Psoas muscle (tissue), 8 donors: ENCODE measurements around the gene WASF2. TPM values are rescaled to one million over a fixed set of nuclear protein-coding genes. Genes with fewer than 3 reads are reported as not detected.

Source experiments
- ATAC-seq, 4 donors: fragments of 200-7000 bp; cut with Tn5 transposase; one replicate each; pipeline ENCODE4 v1.9.1; 2020; ENCODE audit warnings: moderate library complexity in 3 of 4, mild to moderate bottlenecking in 2 of 4
- DNase-seq, 2 donors: peaks; one replicate each; pipeline ENCODE4 v3.0.0-alpha.2; 2020
- H3K27ac ChIP-seq: fragments of 200-600 bp; one replicate; pipeline ENCODE4 v1.8.0; 2022
- H3K27me3 ChIP-seq, 3 donors: fragments of 200-600 bp in 1 of 3; one replicate each; pipeline versions ENCODE4 v1.6.1 to v1.8.0; 2013 to 2022; ENCODE audit warnings: low read length in 2 of 3, mild to moderate bottlenecking in 2 of 3, moderate library complexity in 1 of 3; ENCODE audit not compliant: insufficient read depth in 3 of 3
- H3K36me3 ChIP-seq, 2 donors: fragments of 200-600 bp in 1 of 2; one replicate each; pipeline versions ENCODE4 v1.6.1 to v1.8.0; 2013 to 2022; ENCODE audit warnings: low read depth in 1 of 2, mild to moderate bottlenecking in 1 of 2, moderate library complexity in 1 of 2; ENCODE audit not compliant: insufficient read depth in 1 of 2
- H3K4me1 ChIP-seq: fragments of 200-600 bp; one replicate; pipeline ENCODE4 v1.8.0; 2022
- H3K4me3 ChIP-seq: fragments of 200-600 bp; one replicate; pipeline ENCODE4 v1.8.0; 2022; ENCODE audit warnings: mild to moderate bottlenecking
- H3K9me3 ChIP-seq: fragments of 200-600 bp; one replicate; pipeline ENCODE4 v1.8.0; 2022
- WGBS, 3 donors: extraction: QIAGEN DNeasy Blood & Tissue Kit; methylation state at CpG; one replicate each; pipeline versions ENCODE4 v1.1.6 to v1.1.7; 2013; 5-methylcytosine and 5-hydroxymethylcytosine counted together
- intact Hi-C, 2 donors: fragments of 100-400 bp; cut with DNase I; formaldehyde crosslinking; loops; one replicate each; pipeline versions ENCODE4 v1.11.0 to v1.14.2; 2022
- polyA plus RNA-seq, 3 donors: library from polyadenylated mRNA; stranded (reverse); fragments of 200-250 nt; gene quantifications; one replicate each; pipeline ENCODE4 v1.2.3, GENCODE V29; 2013
- total RNA-seq, 4 donors: library from RNA; stranded (reverse); fragmentation: NEBNext Ultra II Directional in 2 of 4; extraction: Animal tissue kit (Norgen Biotek cat#: 25700) in 2 of 4; gene quantifications; one replicate each; pipeline versions ENCODE4 v1.2.1 to v1.2.4, GENCODE V29; 2021 to 2023
- TF ChIP-seq, protein P1 (sequence below): fragments of 200-600 bp; IDR thresholded peaks from one replicate; pipeline ENCODE4 v1.8.0; 2022; ENCODE audit warnings: antibody characterized with exemption
- donor health status: healthy with polysubstance abuse.
- donor health status: DM: no; HTN: no; CAD: no; lungs with moderate emphysema.
- donor health status: Bipolar disorder and iron deficiency.
- donor health status: healthy.
- donor health status: DM: yes; HTN: yes; CAD: no.
- donor health status: DM: no; HTN: no; CAD: no.
- donor health status: DM: no; HTN: no; CAD: no.
- donor health status: DM: yes; HTN: yes; CAD: no.

Gene WASF2
- total and polyA plus RNA-seq, 7 donors, result 7.9 to 40.6 (median 29.4) TPM

DNA sequence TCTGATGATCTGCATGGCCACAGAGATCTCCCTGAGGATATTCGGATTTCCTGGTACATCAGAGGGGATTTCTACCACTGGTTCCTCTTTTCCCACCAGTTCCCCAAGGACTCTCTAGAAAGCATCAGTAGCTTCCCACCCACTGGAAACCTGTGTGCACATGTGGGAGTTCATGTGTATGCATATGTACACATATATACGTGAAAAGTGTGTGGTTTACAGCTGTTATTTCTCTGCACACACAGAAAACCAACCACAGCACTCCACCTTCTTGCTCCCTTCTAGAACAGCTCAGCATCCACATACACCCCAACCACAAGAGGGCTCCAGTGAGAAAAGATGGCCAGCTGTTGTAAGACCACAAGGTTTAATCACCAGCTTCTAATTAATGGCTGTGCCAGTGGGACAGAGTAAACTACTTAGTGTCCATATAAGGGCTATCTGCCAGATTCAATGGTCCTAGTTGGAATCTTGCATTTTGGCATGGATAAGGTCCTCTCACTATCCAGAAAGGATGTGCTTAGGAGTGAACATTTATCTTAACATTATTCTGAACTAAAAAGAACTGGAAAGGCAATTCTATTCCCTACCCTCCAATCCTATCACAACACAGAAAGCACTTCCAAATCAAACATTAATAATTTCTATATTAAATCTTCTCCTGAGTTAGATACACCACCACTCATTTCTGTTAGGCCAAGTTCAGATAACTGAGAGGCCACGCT, 73.4 kb downstream of the WASF2 start:
- H3K27me3 ChIP-seq, result no peaks in the 10 kb centered on the region
- H3K4me3 ChIP-seq, result no peak overlapping the region
- peak overlapping the region; percentile 88 for H3K27ac ChIP-seq
- whole genome bisulfite sequencing, 3 donors, result 65 to 86% (median 80%) methylated on average over 3 of the region's 3 CpGs
- DNase-seq, result no peak
- peaks cover 52% of the 10 kb centered on the region for H3K4me1 ChIP-seq
- TF ChIP-seq, protein P1, sequence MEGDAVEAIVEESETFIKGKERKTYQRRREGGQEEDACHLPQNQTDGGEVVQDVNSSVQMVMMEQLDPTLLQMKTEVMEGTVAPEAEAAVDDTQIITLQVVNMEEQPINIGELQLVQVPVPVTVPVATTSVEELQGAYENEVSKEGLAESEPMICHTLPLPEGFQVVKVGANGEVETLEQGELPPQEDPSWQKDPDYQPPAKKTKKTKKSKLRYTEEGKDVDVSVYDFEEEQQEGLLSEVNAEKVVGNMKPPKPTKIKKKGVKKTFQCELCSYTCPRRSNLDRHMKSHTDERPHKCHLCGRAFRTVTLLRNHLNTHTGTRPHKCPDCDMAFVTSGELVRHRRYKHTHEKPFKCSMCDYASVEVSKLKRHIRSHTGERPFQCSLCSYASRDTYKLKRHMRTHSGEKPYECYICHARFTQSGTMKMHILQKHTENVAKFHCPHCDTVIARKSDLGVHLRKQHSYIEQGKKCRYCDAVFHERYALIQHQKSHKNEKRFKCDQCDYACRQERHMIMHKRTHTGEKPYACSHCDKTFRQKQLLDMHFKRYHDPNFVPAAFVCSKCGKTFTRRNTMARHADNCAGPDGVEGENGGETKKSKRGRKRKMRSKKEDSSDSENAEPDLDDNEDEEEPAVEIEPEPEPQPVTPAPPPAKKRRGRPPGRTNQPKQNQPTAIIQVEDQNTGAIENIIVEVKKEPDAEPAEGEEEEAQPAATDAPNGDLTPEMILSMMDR, result peak; percentile 69
- H3K36me3 ChIP-seq, result peaks cover 30 to 75% of the 10 kb centered on the region in 2 donors
- intact Hi-C loops, result loop anchor here (1.0 to 5.0 kb wide), 2 partner anchors 72 to 191 kb away; no protein-coding TSS in a partner anchor
- peak; percentile 53 to 63 (median 56) for ATAC-seq
- no peaks in the 10 kb centered on the region for H3K9me3 ChIP-seq

DNA sequence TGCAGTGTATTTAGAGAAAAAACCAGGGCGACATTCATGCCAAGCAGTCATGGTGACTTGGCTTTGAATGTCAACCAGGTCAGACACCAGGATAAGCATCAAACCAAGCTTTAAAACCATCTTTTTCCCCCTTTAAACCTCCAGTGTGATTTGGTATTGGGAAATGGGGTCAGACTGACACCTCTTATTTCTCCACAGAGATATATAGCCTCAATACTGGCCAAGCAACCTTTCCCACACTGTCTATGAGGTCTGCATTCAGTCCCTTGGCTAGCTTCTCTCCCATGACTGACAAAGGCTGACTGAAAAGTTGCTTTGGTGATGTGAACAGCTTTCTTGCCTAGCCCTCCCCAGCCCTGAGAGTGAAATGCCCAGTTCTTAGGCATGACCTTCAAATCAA, 75.9 kb downstream of the WASF2 start:
- no peak for DNase-seq
- Histone ChIP-seq H3K9me3 (no peaks in the 10 kb centered on the region), H3K36me3 (peaks cover 33 to 98% of the 10 kb centered on the region in 2 donors), H3K27ac (peak overlapping the region; percentile 24), H3K4me1 (peaks cover 38% of the 10 kb centered on the region), H3K27me3 (no peaks in the 10 kb centered on the region), H3K4me3 (no peak overlapping the region)
- TF ChIP-seq, protein P1, result no peak
- 70 to 90% (median 73%) methylated on average over 1 of the region's 1 CpG for WGBS, 3 donors
- intact Hi-C loops, result no loop called here
- no peak for ATAC-seq

DNA sequence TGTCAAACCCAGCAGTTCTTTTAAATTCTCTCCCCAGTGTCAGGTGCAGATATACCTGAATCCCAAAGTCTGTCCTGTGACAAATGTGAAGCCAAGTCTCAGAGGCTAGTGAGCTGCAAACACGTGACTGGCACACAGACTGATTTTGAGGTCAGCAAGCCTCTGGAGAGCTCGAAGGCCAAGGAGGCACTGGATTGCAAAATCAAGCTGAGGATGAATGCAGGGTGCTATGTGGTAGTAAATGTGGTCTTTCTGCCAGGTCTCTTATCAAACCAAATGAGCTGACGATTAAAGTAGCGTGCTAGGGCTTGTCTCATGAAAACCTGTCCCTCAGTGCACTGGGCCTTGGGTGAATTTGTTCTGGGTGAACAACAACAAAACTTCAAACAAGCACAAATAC, 77.0 kb downstream of the WASF2 start:
- DNase-seq, result no peak
- Histone ChIP-seq H3K9me3 (no peaks in the 10 kb centered on the region), H3K27me3 (no peaks in the 10 kb centered on the region), H3K36me3 (peaks cover 33 to 99% of the 10 kb centered on the region in 2 donors), H3K27ac (peak overlapping the region; percentile 56), H3K4me3 (no peak overlapping the region), H3K4me1 (peaks cover 27% of the 10 kb centered on the region)
- peak; percentile 45 to 71 (median 69) for ATAC-seq
- intact Hi-C loops, result no loop called here
- 28 to 42% (median 37%) methylated on average over 4 of the region's 4 CpGs for WGBS, 3 donors
- TF ChIP-seq, protein P1, result no peak

DNA sequence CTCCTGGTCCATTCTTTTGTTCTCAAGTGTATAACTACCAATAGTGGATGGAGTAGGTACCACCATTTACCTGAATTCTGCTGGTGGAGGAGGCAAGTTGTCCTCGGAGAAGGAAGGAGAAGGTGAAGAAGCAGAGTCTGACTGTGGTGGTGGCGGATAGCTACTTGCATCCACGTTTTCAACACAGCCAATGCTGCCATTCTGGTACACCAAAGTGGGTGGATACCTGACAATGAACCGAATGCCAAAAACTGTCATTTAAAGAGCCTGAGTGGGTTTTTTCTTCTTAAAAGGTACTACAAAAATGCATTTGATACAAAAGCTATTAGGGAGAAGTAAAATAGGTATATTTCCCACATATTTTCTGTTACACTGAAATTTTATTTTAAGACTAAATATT, 77.5 kb downstream of the WASF2 start:
- TF ChIP-seq, protein P1, result no peak
- Histone ChIP-seq H3K27ac (peak overlapping the region; percentile 56), H3K9me3 (no peaks in the 10 kb centered on the region), H3K36me3 (peaks cover 32 to 99% of the 10 kb centered on the region in 2 donors), H3K27me3 (no peaks in the 10 kb centered on the region), H3K4me1 (peaks cover 22% of the 10 kb centered on the region), H3K4me3 (no peak overlapping the region)
- DNase-seq (no peak), ATAC-seq (no peak)
- 89 to 92% (median 91%) methylated on average over 4 of the region's 4 CpGs for WGBS, 3 donors
- intact Hi-C loops, result no loop called here
